Measurements from ENCODE around the gene CARS1.
A peak's percentile ranks its signal among the peaks of the same experiment; 100 is the strongest.

Gene CARS1

GRCh38 chr11:3057069-3057963 is at the start of gene CARS1:
CARS1 (minus strand) TSS chr11:3057423; CDS start chr11:3057367, 56 bp downstream.
- DNase-seq, result peak; percentile 83

GRCh38 chr11:3105791-3106735 is 48.8 kb upstream of the CARS1 start:
- no peak for DNase-seq

GRCh38 chr11:3104961-3105790 is 48.0 kb upstream of the CARS1 start:
- no peak for DNase-seq

- DNase-seq, result no peak
Observed at GRCh38 chr11:3104051-3104714, 47.0 kb upstream of the CARS1 start.

DNA sequence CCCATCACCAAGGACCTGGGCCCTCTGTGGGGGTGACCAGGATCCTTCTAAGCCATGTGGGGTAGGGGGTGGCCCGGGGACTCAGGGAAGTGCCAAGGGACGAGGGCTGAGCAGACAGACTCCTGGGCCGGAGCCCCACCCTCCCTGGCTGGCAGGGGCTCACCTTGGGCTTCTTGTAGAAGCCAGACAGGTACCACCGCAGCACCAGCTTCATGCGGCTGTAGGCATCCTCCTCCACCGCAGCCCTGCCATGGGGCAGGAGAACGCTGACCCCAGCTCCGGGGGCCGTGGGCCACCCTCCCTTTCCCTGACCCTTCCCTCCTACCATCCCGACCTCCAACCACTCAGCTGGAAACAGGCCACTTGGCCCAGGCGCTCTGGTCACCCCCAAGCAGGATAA is 45.9 kb upstream of the CARS1 start:
- no peak for DNase-seq

- no peak for DNase-seq
Observed at GRCh38 chr11:3102641-3102921, 45.4 kb upstream of the CARS1 start.

DNA sequence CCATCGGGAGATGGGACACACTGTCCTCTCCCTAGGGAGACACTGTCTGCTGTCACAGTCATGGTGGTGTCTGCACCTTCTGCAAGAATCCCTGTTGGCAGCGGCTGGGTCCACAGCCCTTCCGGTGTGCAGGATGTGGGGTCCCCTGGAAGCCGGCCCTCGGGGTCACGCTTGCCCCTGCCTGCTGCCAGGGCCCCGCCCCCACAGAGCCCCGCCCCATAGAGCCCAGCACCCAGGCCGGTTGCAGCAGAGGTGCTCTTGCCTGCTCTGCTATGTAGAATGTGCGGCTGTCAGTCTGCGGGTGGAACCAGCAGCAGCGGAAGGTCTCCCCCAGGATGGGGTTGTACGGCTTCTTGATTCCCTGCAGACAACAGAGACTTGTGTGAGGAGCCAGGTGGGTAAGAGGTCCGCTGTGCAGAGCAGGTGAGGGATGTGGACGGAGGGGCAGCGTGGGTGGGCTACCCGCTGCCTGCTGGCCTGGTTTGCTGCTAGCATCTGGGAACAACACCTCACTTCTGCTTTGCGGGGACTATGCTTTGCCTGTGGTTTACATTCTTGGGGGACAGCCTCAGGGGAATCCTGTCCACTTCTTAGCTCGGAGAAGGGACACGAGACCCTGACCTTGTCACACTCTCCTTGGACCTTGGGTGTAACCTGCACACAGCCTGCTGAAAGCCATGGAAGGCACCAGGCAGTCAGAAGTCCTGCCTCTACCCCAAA is 44.9 kb upstream of the CARS1 start:
- DNase-seq, result no peak

- DNase-seq, result no peak
Observed at GRCh38 chr11:3099178-3099577, 42.0 kb upstream of the CARS1 start.

GRCh38 chr11:3096909-3097530 is 39.8 kb upstream of the CARS1 start:
- no peak for DNase-seq

- DNase-seq, result no peak
Observed at GRCh38 chr11:3095712-3096361, 38.6 kb upstream of the CARS1 start.

DNA sequence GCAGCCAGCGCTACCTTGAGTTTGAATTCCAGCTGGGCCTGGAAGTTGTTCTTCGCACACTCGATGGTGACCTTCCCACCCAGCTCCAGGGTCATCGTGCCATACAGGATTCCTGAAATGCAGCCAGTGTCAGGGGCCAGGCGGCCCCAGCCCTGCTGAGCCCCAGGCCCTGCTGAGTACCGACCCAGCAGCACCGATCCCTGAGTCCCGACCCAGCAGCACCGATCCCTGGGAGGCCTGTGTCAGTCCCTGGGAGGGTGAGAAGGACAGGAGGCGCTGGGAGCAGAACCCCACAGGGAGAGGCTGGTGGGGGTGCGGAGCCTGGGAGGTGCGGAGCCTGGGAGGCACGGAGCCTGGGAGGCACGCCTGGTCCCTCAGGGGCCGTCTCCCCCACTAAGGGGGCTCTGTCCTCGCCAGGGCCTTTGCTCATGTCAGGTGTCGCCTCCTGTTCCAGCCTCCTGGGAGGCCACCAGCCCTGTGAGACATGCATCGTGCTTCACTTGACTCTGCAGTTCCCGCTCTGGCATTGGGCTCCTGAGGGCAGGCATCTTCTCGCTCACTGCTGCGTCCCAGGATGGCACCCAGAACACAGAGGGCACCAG is 37.1 kb upstream of the CARS1 start:
- DNase-seq, result no peak

DNA sequence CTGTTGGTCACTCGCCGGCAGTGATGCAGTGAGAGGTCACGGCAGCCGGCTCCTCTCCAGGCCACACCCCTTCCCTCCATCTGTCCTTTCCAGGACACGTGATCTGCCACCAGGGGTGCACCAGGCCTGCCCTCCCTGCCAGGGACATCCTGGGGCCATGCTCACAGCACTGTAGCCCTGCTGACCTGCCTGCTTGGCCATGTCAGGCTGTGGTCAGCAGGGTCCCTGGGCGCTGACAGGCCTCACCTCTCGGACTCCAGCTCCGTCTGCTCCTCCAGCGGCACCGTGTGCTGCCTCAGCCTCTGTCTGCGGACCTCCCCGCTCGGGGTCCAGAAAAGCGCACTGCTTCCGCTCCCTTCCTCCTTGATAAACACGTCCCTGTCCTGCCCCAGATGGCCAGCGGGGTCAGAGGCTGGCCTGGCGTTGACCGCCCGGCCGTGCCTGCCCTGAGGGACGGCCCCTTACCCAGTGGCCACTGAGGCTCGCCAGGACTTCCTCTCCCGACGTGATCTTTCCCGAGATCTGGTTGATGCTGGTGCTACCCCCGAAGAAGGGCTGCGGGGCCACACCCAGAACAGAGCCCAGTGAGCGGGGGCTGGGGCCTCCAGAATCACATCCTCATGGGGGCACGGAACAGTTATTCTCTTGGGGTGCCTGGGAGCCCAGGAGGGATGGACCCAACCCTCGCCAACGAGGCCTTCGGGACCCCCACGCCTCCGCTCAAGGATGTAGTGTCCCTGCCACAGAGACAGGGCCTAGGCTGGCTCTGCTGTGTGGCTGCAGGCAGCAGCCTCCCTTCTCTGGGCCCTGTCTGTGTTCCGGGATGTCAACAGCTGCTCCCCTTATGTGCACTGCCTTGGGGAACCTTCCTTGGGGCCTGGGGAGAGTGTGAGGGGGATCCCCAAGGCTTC is 36.3 kb upstream of the CARS1 start:
- DNase-seq, result no peak

DNA sequence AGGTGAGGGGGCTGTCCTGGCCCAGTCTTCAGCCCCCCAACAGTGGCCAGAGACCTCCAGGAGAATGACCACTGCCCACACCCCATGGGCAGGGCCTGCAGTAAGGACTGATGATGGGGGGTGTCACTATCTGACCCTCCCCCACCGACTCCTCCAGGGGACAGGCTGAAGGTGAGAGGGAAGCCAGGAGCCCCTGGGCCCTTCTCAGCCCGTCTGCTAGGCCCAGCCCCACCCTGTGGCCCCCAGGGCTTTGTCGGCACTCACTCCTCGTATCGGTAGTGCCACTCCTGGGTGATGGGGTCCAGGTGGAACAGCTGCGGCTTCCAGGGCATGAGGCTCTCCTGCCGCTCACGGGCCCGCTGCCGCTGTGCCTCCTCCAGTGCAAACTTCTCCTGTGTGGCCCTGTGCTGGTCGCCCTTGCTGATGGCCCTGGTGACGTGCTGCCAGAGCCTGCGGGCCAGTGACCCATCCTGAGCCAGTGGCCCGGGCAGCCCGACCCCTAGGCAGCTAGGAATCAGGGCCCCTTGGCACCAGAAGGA is 35.4 kb upstream of the CARS1 start:
- no peak for DNase-seq

- DNase-seq, result no peak
Observed at GRCh38 chr11:3091846-3092602, 34.8 kb upstream of the CARS1 start.

- DNase-seq, result no peak
Observed at GRCh38 chr11:3091081-3091845, 34.0 kb upstream of the CARS1 start.

GRCh38 chr11:3090096-3090901 is 33.1 kb upstream of the CARS1 start:
- no peak for DNase-seq
